OCI-LY1 (cell line): ENCODE data around the gene OGDHL.

ENCODE experiments used
- CTCF ChIP-seq: fragments of 200-600 bp; sonication (generic), shearing (Covaris generic); IDR thresholded peaks from 2 replicates; pipeline ENCODE4 v1.5.1; 2017; ENCODE audit warnings: mild to moderate bottlenecking, antibody characterized with exemption, low read length, moderate library complexity, mixed read lengths
- EZH2 ChIP-seq: fragments of 200-600 bp; sonication (generic), shearing (Covaris generic); IDR thresholded peaks from 2 replicates; pipeline ENCODE4 v1.8.0; 2017; ENCODE audit warnings: borderline replicate concordance, mixed run types, mild to moderate bottlenecking, antibody characterized with exemption, low read length, moderate library complexity, mixed read lengths

GRCh38 chr10:49738616-49739360 lies 23.3 kb downstream of the OGDHL start:
- no peak for TF ChIP-seq CTCF
- no peak for TF ChIP-seq EZH2
